Measurements from ENCODE around the gene GPR161.
A peak's percentile ranks its signal among the peaks of the same experiment; 100 is the strongest.

GPR161 gene

GRCh38 chr1:168145184-168146159, 8.7 kb upstream of the GPR161 start:
- TF ChIP-seq, protein P1, sequence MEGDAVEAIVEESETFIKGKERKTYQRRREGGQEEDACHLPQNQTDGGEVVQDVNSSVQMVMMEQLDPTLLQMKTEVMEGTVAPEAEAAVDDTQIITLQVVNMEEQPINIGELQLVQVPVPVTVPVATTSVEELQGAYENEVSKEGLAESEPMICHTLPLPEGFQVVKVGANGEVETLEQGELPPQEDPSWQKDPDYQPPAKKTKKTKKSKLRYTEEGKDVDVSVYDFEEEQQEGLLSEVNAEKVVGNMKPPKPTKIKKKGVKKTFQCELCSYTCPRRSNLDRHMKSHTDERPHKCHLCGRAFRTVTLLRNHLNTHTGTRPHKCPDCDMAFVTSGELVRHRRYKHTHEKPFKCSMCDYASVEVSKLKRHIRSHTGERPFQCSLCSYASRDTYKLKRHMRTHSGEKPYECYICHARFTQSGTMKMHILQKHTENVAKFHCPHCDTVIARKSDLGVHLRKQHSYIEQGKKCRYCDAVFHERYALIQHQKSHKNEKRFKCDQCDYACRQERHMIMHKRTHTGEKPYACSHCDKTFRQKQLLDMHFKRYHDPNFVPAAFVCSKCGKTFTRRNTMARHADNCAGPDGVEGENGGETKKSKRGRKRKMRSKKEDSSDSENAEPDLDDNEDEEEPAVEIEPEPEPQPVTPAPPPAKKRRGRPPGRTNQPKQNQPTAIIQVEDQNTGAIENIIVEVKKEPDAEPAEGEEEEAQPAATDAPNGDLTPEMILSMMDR (conservative IDR thresholded peaks at IDR 0.05; ENCODE audit: low read depth, low read length), result peak; percentile 100
- Histone ChIP-seq H2AFZ (ENCODE audit: low read depth) (peak overlapping the region; percentile 35; the same call in 1 of the 2 replicates), H3K36me3 (ENCODE audit: insufficient read depth) (no peaks in the 10 kb centered on the region), H4K20me1 (ENCODE audit: insufficient read depth) (no peaks in the 10 kb centered on the region), H3K9ac (no peak overlapping the region), H3K4me1 (ENCODE audit: low read depth, poor library complexity, severe bottlenecking) (no peaks in the 10 kb centered on the region), H3K27ac (no peak overlapping the region), H3K4me2 (peak overlapping the region; percentile 5; the same call in 1 of the 2 replicates), H3K4me3 (IDR thresholded peaks at IDR 0.05; ENCODE audit: insufficient read depth, low read depth, low read length) (no peak overlapping the region), H3K27me3 (ENCODE audit: insufficient read depth, low read depth) (no peaks in the 10 kb centered on the region), H3K79me2 (ENCODE audit: insufficient read depth, low read depth) (no peaks in the 10 kb centered on the region)

GRCh38 chr1:168141871-168142385, 5.2 kb upstream of the GPR161 start:
- Histone ChIP-seq H3K36me3 (ENCODE audit: insufficient read depth) (no peaks in the 10 kb centered on the region), H3K4me3 (IDR thresholded peaks at IDR 0.05; ENCODE audit: insufficient read depth, low read depth, low read length) (no peak overlapping the region), H3K27me3 (ENCODE audit: insufficient read depth, low read depth) (0 out of 2 replicates have a peak, but pooled peaks cover 6% of the 10 kb centered on the region), H3K4me1 (ENCODE audit: low read depth, poor library complexity, severe bottlenecking) (no peaks in the 10 kb centered on the region), H3K27ac (no peak overlapping the region), H4K20me1 (ENCODE audit: insufficient read depth) (no peaks in the 10 kb centered on the region), H3K79me2 (ENCODE audit: insufficient read depth, low read depth) (no peaks in the 10 kb centered on the region), H3K9ac (no peak overlapping the region), H2AFZ (ENCODE audit: low read depth) (no peak overlapping the region), H3K4me2 (no peak overlapping the region)
- TF ChIP-seq, protein P1 (conservative IDR thresholded peaks at IDR 0.05; ENCODE audit: low read depth, low read length), result no peak

DNA sequence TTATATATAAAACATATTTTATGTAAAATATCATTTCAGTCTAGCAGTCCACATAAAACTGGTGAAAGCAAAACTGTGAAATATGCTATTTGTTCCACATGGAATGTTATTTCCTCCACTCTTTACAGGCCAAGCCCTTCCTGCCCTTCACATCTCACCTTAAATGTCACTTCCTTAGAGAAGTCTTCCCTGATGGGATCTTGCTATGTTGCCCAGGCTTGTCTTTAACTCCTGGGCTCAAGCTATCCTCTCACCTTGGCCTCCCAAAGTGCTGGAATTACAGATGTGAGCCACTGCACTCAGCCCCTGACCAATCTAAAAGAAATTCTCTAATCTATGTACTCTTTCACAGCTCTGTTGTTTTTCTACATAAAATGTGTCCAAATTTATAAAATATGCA, 2.3 kb upstream of the GPR161 start:
- Histone ChIP-seq H3K36me3 (ENCODE audit: insufficient read depth) (no peaks in the 10 kb centered on the region), H3K27me3 (ENCODE audit: insufficient read depth, low read depth) (peaks cover 11% of the 10 kb centered on the region; the same call in 1 of the 2 replicates), H3K4me1 (ENCODE audit: low read depth, poor library complexity, severe bottlenecking) (no peaks in the 10 kb centered on the region), H3K4me2 (no peak overlapping the region), H2AFZ (ENCODE audit: low read depth) (no peak overlapping the region), H3K79me2 (ENCODE audit: insufficient read depth, low read depth) (no peaks in the 10 kb centered on the region), H3K27ac (no peak overlapping the region), H3K9ac (no peak overlapping the region), H3K4me3 (IDR thresholded peaks at IDR 0.05; ENCODE audit: insufficient read depth, low read depth, low read length) (no peak overlapping the region), H4K20me1 (ENCODE audit: insufficient read depth) (no peaks in the 10 kb centered on the region)
- TF ChIP-seq, protein P1 (conservative IDR thresholded peaks at IDR 0.05; ENCODE audit: low read depth, low read length), result no peak

GRCh38 chr1:168138134-168138533, 1.4 kb upstream of the GPR161 start:
- Histone ChIP-seq H3K4me2 (no peak overlapping the region), H3K9ac (no peak overlapping the region), H3K79me2 (ENCODE audit: insufficient read depth, low read depth) (no peaks in the 10 kb centered on the region), H3K36me3 (ENCODE audit: insufficient read depth) (no peaks in the 10 kb centered on the region), H2AFZ (ENCODE audit: low read depth) (no peak overlapping the region), H3K27me3 (ENCODE audit: insufficient read depth, low read depth) (peaks cover 11% of the 10 kb centered on the region; the same call in 1 of the 2 replicates), H4K20me1 (ENCODE audit: insufficient read depth) (no peaks in the 10 kb centered on the region), H3K27ac (no peak overlapping the region), H3K4me3 (IDR thresholded peaks at IDR 0.05; ENCODE audit: insufficient read depth, low read depth, low read length) (no peak overlapping the region), H3K4me1 (ENCODE audit: low read depth, poor library complexity, severe bottlenecking) (no peaks in the 10 kb centered on the region)
- TF ChIP-seq, protein P1 (conservative IDR thresholded peaks at IDR 0.05; ENCODE audit: low read depth, low read length), result no peak

All from KMS-11 (cell line).